GM12875 (cell line): ENCODE data around the gene RPS6KA5.

Experiments used
- H3K4me3 ChIP-seq: one replicate; pipeline ENCODE4 v1.5.1; 2011; ENCODE audit warnings: low read depth, low read length, control low read depth
- CTCF ChIP-seq: IDR thresholded peaks from 2 replicates; pipeline ENCODE4 v1.5.1; 2011; ENCODE audit warnings: low read depth, mild to moderate bottlenecking, control low read depth, inconsistent platforms, low read length, moderate library complexity, borderline replicate concordance; ENCODE audit not compliant: insufficient read depth

The RPS6KA5 gene

DNA sequence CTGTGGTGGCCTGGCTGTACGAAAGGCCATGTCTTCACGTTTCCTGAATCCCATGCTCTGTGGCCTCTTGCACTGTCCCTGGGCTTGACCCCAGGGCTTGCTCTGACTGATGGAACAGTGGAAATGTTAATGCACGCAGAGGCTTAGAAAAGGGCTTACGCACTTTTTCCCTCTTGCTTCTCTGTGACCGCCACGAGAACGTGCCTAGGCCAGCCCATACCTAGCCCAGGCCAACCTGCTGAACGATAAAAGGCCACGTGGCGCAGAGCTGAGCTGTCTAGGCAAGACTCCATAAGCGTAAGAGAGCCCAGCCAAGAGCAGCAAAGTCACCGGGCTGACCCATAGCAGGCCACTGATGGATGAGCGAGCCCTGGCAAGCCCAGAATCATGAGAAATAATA is 262.5 kb downstream of the RPS6KA5 start:
- TF ChIP-seq CTCF = no peak
- H3K4me3 ChIP-seq = no peak overlapping the region
